ENCODE data around the gene SPATS2L. TPM values are rescaled to one million over a fixed set of nuclear protein-coding genes. Genes with fewer than 3 reads are reported as not detected.
"Not testable (repeated sequence)": the region's sequence is repeated elsewhere in the genome, so short reads cannot be mapped to it uniquely, and the experiment has no call there.

The SPATS2L gene
- polyA plus RNA-seq, 3 donors, result 126 to 137 (median 136) TPM

DNA sequence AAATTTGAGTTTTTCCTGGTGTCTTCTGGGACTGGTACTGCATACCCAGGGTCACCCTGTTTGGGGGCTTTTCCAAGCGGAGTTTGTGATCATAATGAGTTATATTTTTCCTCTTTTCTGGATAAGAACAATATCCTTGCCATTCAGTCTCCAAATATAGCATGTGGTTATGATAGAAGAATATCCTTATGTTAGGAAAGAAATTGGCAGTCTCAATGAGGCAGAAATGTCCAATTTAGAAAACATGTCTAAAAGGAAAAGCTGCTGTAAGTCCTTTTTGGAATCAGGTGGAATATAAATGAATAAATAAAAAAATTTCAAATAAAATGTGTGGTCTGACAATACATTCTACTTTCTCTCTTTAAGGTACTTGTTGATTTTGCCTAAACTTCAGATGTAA, 36.2 kb downstream of the SPATS2L start:
- DNase-seq, result no peak

GRCh38 chr2:200344202-200344601, 37.7 kb downstream of the SPATS2L start:
- not testable (repeated sequence) for DNase-seq

DNA sequence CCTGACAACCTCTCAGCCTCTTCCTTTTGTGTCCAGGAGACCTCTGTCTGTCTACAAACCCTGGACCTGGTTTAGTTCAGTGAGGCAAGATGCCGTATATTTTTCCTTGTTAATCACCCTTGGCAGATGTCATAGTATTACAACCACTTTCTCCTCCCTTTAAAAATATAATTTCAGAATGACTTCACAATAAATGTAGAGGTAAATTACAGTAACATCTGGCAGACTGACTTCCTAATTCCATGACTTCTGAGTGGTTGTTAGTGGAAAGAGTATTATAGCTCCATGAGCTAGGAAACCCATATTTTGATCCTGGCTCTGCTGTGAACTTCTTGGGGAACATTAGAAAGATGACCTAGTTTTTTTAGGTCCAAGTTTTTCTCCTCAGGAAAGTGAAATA, 39.5 kb downstream of the SPATS2L start:
- DNase-seq, result no peak

DNA sequence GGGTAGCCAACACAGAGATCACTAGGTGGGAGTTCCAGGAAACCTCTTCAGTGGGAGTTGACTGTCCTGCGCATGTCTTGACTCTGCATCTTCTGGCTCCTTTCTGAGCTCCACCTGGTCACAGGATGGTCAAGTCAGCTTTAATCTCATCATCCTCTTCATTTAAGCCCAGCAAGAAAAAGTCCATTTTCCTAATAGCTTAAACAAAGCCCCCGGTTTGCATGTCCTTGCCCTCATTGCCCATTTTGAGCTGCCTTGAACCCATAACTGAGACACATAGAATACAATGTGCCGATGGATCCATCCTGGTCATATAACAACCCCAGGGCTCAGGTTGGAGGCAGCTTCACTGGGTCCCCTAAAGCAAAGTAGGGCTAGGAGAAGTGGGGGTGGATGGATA, 40.8 kb downstream of the SPATS2L start:
- DNase-seq, result no peak

DNA sequence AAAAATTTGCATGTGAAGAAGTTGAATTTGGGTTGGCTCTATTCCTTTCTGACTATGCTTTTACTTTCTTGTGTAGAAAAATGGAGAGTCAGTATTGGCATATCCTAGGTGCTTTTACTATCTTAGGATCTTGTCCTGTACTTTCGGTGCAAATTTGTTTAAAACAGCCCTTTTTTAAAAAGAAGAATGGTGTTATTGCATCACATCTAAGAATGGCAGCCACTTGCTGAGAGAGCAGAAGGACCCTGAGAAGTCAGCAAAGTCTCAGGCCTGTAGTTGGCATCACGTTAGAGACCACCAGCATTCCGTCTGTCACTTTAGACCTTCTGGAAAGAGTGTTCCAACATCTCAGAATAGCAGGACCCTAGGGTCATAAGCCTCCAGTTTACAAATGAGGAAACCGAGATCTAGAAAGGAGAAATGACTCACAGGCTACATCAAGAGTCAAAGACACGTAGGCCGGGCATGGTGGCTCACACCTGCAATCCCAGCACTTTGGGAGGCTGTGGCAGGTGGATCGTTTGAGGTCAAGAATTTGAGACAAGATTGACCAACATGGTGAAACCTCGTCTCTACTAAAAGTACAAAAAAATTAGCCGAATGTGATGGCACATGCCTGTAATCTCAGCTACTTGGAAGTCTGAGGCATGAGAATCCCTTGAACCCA, 42.5 kb downstream of the SPATS2L start:
- DNase-seq, result no peak

GRCh38 chr2:200349868-200350267, 43.4 kb downstream of the SPATS2L start:
- no peak for DNase-seq

DNA sequence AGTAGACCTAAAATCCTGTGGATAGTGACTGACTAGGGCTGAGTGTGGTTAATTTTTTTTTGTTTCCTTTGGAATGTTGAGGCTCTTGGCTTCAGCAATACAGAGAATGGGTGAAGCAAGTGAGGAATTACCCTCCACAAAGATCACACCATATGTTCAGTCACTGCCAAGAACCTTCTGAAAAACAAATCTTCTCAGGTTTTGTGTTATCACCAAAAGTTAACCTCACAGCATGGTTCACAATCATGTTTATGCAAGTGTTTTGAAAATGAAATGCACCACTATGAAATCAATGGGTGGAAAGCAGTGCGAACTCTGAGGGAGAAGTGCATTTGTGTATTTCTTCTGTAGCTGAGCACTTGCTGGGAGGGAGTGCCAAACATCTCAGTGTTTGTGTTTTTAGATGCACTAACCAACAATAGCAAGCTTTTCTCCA, 44.4 kb downstream of the SPATS2L start:
- no peak for DNase-seq

DNA sequence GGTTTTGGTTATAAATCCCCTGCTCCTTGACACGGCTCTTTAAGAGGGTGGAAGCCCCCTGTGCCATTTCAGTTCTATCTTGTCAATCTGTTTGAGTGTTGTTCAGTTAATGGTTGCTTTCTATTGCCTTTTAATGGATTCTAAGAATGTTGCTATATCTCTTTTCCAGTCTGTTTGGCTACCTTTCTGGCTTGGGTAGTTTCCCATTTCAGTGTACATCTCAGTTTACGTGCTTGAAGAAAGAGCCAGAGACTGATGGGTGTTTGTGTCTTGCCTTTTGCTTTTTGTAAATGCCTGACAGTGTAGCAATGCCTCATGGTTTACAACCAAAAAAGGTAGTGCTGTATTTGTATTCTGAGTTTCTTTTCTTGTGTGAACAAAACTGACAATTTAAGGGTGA, 45.3 kb downstream of the SPATS2L start:
- no peak for DNase-seq

- peak; percentile 24 for DNase-seq
Measured at GRCh38 chr2:200352636-200353035, 46.1 kb downstream of the SPATS2L start.

GRCh38 chr2:200353120-200353519, 46.6 kb downstream of the SPATS2L start:
- no peak for DNase-seq

- no peak for DNase-seq
Measured at GRCh38 chr2:200353874-200354273, 47.4 kb downstream of the SPATS2L start.

- DNase-seq, result no peak
Measured at GRCh38 chr2:200354833-200355751, 48.6 kb downstream of the SPATS2L start.

- no peak for DNase-seq
Measured at GRCh38 chr2:200356321-200356720, 49.8 kb downstream of the SPATS2L start.

DNA sequence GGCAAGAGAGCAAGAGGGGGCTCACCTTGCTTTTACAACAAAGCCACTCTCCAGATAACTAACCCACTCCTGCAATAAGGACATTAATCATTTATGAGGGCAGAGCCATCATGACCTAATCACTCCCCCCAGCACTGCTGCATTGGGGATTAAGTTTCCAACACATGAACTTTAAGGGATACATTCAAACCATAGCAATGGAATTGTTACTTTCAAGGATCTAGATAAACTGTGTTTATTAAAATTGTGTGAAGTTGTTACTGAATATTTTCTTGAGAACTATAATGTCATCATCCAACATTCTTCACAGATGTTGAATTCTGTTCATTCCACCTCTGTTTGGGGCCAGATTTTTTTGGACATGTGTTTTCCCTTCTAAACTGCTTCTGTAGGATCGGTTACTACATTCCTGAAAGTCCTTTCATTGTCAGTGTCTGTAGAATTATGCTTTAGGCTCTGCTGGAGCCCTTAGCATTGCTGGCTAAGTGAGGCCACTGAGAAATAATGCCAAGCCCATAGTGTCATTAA, 50.4 kb downstream of the SPATS2L start:
- no peak for DNase-seq

DNA sequence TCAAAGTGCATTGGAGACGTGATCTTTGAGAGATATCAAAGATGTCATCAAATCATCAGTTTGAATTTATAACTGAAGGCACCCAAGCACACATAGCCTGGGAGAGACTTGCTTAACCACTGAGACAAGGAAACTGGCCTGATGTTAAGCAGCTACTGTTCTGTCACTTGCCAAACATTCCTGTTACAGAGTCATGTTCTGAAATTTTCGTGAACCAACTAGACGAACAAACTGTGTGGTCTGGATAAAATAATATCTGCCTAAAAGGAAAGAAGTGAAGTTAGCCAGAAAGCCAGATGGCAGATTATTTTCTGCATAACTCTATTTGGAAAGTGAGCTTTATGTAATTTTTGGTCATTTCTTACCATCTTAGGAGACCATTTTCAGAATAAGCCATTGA, 51.4 kb downstream of the SPATS2L start:
- no peak for DNase-seq

GRCh38 chr2:200359552-200359951, 53.1 kb downstream of the SPATS2L start:
- DNase-seq, result no peak

GRCh38 chr2:200360364-200360763, 53.9 kb downstream of the SPATS2L start:
- no peak for DNase-seq

DNA sequence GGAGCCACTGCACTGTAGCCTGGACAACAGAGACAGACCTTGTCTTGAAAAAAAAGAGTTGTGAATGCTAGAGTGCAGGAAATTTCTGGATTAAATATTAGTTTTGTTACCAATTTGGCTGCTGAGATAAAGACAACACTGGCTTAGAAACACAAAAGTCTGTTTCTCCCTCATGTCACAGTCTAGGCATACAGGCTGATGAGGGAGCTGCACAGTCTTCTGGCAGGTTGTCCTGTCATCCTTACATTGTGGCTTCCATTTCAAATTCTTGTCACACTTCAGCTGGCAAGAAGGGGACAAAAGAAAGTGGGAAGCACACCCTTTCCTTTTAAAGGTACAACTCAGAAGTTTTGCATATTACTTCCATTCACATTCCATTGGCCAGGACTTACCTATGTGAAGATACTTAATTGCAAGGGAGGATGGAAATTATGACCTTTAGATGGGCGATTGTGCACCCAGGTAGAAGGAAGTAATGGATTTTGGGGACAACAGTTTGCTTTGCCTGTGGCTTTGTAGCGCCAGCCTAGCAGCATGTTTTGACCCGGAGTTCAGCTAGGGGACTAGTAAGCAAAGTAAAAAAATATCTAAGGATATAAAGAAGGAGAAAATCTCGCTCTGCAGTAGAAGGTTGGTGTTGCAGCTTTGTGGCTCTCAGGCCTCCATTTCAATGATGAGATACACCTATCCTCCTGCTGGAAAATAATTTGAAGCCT, 55.9 kb downstream of the SPATS2L start:
- DNase-seq, result no peak

DNA sequence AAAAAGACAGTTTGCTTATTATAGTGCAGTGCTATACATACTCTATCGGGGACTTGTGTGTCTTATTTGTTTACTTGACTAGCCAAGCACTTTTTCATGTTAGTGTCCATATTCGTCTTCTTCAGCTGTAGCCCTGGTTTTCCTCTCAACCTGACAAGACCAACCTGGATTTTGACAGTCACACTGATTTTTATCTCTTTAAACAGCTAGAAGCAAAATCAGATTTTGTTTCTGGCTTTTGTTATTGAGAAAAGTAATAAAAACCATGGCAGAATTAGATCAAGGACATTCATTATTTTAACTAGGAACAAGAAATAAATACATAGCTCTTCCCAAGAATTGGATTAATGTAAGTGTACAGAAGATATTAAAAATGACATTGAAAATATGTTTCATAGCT, 56.8 kb downstream of the SPATS2L start:
- no peak for DNase-seq

- DNase-seq, result no peak
Measured at GRCh38 chr2:200364142-200364541, 57.6 kb downstream of the SPATS2L start.

DNA sequence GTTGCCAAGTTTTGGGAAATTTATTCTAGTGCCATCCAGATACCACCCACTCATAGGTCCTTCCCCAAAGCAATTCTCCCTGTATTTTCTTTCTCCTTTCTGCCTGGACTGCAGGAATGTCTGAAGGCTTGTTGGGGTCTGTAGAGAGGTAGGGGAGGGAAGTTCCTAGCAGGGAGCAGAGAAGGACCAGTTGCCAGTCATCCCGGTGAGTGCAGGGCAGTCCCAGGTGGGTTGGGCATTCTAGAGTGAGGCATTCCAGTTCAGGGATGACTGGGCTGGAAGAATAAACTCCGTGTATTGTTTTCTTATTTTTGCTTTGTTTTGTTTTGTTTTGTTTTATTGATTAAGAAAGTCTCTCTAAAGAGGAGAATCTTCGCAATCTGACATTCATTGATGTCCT, 58.1 kb downstream of the SPATS2L start:
- no peak for DNase-seq

DNA sequence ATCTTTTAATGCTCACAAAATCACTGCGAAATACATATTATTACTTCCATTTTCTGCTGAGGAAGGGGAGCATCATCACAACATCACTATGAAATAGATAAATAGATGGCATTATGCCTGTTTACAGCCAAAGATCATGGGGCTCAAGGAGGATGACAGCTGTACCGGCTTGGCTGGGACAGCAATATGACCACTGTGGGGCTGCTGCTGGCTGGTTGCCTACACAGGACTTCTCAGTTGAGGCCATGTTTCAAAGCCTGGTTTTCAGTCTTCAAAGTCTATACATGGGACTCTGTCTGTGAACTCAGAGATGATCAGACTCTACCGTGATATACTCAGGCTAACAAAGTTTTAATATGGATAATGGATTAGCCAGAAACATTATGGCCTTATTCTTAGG, 58.7 kb downstream of the SPATS2L start:
- no peak for DNase-seq
